ENCODE data around the gene USP2.

Gene USP2

DNA sequence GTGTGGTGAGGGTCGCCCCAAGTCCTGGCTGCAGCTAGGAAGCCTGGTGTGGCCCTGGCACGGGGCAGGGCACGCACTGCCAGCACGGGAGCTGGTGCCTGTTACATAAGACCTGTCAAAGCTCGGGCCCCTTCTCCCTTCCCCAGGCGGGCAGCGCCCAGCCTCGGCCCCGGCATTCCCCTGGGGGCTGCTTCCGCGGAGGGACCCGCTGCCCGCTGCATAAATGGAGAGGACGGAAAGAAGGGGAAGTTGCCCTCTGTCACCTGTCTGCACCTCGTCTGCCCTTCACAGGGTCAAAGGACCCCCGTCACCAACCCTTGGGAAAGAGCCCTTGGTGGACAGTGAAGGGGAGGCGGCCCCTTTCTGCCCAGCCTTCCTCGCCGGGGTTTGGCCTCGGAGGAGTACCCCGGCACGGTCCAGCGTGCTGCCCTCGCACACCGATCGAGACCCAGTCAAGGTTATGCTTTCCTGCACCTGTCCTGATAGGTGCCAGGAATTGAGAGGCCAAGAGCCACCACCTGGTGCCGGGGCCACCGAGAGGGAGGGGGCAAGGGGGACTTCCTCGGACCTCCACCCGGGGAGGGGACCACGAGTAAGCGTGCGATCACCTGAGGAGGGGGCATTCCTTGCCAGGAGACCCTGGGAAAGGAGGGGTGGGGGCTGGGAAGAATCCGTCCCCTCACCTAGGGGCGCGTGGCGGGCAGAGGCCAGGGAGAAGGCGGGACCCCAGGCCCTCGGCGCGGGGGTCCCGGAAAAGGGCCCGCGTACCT is 18.2 kb downstream of the USP2 start:
- DNase-seq (ENCODE audit: low read depth, low spot score): no peak

DNA sequence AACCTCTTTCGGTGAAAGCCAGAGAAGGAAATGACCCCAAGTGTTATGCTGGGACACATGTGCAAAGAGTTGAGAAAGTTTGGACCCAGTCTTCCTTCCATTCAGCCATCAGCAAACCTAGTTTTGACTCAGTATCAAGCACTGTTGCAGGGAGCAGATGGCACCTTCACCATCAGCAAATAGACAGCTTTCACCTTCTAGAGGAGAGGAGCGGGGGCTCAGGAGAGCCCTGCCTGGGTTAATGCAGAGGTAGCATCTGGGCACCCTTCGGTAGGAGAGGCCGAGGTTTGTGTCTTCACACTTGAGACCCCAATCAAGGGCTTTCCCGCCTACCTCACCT is 18.8 kb downstream of the USP2 start:
- no peak for DNase-seq (ENCODE audit: low read depth, low spot score)

DNA sequence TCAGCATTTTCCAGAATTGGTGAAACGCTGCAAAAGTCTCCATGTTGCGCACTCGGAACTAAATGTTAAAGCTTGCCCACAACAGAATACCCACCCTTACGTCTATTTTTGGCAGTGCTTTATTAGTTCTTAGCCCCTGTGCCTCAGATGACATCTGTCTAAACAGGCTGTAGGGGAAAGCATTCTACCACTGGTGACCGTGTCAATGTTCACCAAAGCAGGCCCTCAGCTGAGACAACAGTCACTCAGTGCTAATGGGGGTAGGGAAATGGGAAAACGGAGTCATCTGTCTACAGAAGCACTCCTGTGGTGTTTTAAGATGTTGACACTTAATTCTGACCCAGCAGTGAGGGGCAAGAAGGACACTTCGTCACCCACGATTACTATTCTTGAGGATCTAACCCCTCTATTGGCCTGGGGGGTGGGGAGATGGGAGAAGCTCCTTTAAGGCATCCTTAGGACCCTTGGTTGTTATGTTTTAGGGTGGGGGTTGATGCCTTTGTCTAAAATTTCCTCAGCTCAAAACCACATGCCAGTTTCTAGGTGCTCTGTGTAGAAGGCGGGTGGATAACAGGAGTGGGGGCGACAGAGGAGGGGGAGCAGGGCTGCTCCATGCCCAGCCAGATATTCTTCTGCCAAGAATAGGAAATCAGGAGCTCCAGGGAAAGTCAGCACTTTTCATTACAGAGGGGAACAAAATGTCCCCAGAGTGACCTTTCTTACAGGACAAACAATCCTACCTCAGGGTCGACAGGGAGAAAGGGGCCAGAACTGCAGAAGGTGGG is 19.4 kb downstream of the USP2 start:
- no peak for DNase-seq (ENCODE audit: low read depth, low spot score)

DNA sequence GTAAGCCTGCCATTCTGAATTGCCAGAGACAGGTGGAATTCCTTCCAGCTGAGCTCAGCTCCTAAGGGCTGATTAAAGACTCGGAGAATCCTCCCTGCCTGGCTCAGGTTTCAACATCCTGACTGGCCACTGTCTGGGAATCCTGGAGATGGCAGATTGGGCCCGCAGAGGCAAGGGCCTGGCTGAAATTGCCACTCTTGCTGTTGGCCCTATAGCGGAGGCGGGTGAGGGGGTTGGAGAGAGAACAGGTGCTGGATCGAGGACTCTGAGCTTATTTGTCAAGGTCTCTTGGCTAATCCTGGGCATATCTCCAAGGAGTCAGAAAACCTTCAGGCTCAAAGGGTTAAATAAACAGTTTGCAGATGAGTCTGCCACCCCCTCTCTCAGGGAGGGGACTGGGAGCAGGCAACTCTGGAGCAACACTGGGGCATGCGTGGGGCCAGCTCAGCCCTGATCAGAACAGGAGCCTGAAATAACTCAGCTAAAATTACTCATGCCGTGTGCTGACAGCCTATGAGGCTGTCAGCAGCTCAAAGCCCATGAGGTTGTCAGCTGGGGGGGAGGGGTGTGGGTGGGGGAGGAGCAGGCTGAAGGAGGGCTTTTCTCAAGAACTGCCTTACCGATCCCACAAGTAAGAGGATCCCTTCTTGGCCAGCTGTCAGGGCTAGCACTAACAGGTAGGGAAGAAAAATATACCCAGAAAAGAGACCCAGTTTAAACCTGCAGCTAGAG is 20.3 kb downstream of the USP2 start:
- DNase-seq (ENCODE audit: low read depth, low spot score): no peak

DNA sequence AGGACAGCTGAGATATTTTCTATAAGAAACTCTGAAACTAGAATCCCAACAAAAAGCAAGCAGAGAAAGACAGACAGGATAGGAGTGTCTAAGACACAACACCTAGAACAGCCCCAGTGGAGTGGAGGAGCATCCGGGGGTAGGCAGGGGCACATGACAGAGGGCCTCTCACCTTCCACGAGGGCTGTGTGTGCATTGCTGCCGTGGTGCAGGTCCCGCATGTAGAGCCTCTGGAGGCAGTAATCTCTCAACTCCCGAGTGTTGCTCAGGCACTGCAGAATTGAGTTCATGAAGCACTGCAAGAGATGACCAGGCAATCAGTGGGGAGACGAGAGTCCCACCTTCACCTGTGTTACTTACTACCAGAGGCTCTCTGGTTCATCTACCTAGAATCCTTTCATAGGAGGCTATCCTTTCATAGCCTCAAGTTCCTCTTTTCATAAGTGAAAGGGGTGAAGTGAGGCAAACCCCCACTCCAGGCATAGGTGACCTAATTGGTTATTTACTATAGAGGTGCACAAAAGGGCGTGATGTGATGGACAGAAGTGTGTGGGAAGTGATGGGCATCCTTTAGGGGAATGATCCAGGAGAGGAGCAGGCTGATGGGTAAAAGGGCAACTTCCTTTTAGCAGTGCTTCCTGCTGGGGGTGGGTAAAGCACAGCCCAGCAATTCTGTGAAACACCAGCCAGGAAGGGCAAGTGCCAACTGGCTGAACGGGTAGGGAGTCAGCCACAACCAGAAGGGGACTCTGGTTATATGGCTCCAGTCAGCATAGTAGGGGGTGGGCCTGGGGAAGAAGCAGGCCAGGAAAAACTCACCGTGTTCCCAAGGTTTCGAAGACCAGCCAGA is 21.9 kb downstream of the USP2 start:
- DNase-seq (ENCODE audit: low read depth, low spot score): no peak

DNA sequence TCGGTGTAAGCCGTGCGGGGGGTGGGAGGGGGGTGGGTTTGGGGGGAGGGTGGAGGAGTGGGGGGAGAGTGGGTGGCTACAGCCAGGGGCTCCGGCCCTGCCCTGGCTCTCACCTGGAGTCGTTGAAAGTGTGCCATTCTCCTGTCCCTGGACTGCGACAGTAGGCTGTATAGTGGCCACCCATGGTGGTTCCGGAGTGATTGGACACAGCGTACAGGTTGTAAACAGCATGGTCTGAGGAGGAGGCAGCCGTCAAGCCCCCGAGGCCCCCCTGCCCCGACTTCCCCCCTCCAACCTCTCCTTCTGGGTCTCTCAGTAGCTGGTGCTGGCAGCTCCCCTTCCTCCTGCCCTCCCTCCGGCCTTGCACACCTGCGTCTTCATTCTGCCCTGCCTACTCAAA is 24.4 kb downstream of the USP2 start:
- DNase-seq (ENCODE audit: low read depth, low spot score): no peak

DNA sequence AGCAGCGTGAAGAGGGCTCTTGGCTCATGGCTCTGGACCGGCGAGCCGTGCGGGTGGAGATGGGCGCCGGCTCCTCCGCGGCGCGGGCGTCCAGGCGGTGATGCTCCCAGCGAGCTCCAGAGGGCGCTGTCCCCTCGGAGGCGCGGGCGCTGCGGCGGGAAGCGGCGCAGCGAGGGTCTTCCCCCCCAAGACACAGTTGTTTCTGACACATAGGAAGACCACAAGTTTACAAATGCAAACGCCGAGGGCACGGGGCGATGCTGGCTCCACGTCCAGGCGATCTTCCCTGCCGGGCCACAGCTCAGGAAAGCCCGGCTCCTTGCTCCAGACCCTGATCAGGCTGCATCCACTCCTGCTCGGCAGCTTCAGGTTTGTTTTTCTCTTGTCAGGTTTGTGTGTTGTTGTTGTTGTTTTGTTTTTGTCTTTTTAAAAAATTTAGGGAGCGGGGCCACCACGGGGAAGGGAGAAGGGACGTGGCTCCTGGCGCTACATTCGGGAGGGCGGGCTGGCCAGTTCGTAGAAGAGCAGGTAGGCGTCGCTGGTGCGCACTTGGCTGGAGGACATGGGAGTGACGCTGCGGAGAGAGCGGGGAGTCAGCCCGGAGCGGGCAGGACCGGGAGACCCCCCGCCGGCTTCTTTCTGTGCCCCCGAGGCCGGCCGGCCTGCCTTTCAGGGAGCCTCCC is 25.0 kb downstream of the USP2 start:
- DNase-seq (ENCODE audit: low read depth, low spot score): no peak

DNA sequence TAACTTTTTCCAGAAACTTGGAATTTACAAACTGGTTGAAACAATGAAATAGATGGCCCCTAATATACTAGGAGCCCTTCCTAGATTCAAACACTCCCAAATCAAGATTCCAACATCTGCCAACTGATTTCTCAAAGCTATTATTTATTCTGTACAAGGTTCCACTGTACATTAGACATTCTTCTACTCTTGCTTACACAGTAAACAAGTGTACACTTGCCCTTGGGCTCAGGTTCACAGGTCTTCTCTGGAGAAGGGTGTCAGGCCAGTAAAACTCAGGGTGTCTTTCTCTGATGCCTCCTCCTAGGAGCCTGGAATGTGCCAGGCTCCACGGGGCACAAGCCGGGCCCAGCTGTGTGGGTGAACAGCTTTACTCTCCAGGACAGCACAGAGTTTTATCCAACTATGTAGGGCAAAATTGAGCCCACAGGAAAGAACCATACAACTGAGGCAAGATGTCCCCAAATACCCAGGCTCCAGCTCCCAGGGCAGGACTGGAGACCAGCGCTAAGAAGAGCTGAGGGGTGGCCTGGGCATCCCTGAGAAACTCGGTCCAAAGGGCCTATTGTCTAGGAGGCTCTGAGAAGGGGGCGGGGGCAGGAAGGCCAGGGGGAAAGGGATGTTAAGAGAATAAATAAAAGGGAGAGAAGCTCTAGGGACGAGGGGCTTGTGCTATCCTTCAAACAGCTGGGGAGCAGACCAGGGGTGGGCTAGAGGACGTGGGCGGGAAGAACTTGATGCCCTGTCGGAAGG is 26.2 kb downstream of the USP2 start:
- no peak for DNase-seq (ENCODE audit: low read depth, low spot score)

DNA sequence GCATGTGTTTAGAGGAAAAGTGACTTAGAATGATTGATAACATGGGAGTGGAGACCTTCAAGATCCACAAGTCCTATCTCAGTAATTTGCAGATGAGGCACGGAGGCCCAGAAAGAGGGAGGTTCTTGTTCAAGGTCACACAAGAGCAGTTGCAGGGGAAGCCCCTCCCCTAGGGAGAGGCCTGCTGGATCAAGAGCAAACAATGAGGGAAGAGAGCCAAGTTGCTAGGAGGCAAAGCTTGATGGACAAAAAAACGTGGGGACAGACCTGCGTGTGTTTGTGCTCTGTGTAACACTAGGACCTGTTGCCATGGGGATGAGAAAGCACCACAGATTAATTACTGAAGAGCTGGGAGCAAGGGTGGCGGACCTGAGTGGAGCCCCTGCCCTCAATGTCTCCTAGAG is 28.6 kb downstream of the USP2 start:
- DNase-seq (ENCODE audit: low read depth, low spot score): no peak

DNA sequence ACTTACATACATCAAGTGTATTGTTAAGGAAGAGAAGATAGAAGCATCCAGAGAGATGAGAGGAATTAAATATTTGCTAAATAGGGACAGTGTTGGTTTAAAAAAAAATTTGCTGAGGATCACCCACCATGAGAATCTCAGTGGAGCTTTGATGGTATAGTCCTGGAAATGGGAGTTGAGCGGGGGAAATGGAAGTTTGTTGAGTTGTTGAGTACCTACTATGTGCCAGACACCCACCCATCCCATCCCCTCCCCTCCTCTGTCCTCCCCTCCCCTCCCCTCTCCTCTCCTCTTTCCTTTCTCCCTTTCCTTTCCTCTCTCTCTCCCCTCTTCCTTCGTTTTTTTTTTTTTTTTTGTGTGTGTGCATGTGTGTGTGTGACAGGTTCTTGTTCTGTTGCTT is 30.3 kb downstream of the USP2 start:
- DNase-seq (ENCODE audit: low read depth, low spot score): no peak

DNA sequence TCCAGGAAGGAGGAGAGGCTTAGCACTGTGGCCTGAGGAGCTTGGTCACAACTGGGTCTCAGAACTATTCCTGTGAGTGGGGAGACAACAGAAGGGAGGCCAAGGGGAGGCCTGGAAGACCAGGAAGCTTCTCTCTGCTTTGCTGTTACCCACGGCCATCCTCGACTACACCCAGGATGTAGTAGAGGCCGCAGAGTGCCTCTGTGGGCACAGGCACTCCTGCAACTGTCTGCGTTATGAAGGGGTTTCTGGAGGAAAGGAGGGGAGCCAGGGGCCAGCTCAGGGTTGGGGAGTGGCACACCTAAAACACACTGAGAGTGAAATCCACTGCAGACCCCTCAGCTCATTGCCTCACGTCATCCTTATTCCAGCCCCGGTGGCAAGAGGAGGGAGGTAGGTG is 31.2 kb downstream of the USP2 start:
- DNase-seq (ENCODE audit: low read depth, low spot score): no peak

DNA sequence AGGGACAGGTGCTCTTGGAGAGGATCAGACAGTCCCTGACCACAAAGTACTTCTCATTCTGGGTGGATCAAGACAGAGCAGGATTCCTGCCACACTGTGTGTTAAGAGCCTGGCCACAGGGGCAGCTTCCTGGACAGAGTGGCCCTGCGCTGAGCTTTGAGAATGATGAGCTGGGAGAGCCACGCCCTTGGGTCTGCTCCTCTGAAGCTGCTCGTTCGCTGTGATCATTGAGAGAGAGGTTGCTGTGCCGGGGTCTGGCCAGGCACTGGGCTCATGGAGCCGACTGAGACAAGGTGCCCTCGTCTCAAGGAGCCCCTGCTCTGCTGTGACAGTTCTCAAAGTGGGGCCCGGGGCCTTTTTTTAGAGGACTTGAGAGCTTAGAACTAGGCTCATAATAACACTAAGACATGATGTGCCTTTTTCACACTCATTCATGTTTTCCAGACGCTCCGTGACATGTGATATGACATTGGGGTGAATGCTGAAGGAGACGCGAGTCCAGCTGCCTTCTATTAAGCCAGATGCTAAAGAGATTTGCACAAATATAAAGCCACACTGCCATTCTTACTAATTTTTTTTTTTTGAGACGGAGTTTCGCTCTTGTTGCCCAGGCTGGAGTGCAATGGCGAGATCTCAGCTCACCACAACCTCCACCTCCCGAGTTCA is 33.4 kb downstream of the USP2 start:
- no peak for DNase-seq (ENCODE audit: low read depth, low spot score)

DNA sequence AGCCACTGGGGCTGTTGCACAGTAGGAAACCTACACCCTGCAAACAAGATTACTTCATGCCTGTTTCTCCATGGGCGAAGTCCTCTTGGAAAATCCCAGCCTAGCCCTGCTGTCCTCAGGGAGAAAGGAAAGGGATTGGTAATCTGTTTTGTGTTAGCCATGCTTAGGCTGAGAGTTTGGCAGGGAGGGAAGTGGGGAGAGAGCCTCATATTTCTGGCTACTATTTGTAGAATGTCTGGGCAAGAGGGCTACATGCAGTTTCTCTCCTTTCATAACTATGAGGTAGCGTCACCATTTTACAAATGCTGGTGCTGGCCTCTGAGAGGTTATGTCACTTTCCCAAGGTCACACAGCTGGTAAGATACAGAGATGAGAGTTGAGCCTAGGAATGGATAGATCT is 34.2 kb downstream of the USP2 start:
- DNase-seq (ENCODE audit: low read depth, low spot score): no peak

DNA sequence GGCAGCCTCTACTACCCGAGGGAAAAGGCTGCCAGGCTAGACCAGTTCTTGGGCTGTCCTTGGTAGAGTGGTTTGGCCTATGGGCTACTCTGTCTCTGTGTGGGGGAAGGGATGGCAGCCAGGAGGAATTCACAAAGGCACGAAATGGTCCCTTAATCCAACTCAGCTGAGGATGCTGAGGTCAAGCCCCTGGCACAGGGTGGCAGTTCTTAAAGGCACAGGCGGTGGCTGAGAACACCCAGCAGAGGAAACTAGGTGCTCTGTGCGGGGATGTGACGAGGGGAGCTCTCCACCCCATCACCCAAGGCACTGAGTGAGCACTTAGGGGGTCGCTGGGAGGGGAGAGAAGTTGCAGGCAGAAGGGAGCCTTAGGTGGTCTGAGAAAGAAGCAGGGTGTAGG is 34.9 kb downstream of the USP2 start, which contains the start of gene MFRP:
Gene MFRP (minus strand): TSS at position 101 of the 400 bp plus-strand sequence. CDS start 192 bp downstream, outside the sequence.
- DNase-seq (ENCODE audit: low read depth, low spot score): no peak

DNA sequence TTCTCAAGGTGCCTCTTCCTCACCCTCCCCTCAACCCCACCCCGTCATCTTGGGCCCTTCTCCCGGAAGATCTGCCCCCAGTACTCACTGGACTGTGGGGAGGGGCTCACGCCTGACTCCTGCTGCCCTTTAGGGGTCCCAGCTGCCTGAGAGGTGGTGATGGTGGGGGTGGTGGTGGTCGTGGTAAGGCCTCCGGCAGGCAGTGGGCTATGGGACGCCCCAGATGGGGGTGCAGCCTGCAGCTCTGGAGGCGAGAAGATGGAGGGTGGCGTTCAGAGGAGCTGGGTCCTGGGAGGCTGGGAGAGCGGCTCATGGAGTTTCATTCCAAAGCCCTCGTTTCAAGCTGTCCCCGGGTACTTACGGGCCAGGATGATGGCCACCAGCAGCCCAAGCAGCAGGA is 35.8 kb downstream of the USP2 start:
- DNase-seq (ENCODE audit: low read depth, low spot score): no peak

DNA sequence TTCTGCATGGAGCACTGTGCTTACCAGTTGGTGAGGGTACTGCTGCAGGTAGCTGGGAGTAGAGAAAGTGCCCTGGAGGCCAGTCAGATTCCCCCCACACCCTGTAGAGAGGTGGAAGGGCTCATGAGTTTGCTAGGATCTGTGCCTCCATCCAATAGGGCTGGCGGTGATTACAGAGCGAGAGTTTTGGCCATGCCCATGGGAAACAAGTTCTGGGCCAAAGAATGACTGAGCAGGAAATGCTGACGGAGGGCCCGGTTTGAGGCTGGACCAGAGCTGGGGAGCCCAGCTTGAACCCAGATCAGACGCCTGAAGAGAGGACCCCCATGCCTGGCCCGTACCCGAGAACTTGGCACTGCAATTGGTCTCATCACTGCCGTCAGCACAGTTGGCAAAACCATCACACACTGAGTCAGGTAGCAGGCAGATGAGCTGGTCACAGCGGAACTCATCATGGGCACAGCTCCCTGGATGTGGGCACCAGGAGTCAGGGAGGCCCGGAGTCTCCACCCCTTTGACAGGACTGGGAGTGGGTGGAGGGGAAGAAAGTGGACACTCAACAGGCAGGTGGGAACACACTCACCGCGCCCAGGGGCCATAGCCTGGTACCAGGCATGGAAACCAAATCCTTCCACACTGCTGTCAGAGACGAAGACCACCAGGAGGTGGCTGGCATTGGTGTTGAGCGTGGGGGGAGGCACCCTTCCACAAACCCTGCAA is 37.0 kb downstream of the USP2 start:
- no peak for DNase-seq (ENCODE audit: low read depth, low spot score)

DNA sequence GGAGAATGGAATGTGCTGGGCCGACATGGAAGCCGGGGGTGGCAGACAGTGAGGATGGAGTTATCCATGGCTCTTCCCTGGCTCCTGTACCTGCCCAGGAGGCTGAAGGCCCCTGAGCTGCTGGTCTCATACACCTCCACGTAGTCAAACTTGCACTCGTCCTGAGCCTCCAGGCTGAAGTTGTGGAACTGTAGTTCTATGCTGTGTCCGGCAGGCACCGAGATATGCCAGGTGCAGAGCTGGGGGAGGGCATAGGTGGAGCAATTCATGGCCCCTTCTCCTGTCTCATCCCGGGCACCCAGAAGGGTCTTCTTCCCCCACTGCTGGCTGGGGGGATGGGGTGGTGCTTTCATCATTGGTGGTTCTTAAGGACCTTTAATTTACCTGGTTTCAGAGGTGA is 37.8 kb downstream of the USP2 start:
- DNase-seq (ENCODE audit: low read depth, low spot score): no peak

DNA sequence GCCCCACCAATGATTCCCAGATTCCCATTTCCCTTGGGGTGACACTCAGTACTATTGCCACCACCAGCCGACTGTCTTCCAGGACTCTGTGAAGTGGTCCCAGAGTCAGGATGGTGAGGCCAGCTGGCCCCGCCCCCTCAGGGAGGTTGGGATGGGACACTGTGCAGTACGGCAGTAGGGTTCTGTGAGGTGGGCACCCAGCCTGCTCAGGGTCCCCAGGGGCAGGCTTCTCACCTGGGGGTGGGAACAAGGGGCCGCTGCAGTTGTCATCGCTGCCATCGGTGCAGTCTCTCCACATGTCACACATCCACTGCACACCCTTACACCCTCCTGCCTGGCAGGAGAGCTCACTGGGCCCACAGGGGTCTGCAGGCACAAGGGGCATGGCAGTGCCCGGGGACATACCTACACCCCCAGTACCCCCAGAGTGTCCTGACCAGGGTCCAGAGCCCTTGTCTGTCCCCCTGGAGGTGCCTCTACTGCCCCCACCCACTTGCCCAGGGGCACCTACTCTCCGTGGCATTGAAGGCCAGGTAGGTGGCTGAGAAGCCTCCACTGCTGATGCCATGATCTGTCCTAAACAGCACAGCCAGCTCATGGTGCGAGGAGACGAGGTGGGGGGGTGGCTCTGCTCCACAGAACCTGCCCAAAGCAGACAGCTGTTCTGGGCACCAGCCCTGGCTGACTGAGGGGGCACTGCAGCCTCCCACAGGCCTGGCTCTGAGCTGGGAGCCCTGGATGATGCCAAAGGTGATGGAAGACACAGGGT is 38.9 kb downstream of the USP2 start:
- DNase-seq (ENCODE audit: low read depth, low spot score): no peak

DNA sequence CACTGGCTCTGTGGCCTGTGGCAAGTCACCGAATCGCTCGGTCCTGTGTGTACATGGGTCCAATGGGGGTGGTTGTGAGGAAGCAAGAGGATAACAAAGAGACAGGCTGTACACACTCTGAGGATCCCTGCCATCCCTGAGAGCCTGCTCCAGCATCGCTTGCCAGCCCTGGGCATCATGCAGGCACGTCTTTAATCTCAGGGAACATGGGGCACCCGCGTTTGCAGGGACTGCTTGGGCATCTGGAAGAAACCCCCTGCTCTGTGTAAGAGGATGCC is 39.5 kb downstream of the USP2 start:
- no peak for DNase-seq (ENCODE audit: low read depth, low spot score)
